Fibroblast of lung (primary cell): ENCODE measurements around the gene PLA2G4C.

ENCODE experiments used
- EZH2 ChIP-seq: IDR thresholded peaks from 2 replicates; pipeline ENCODE4 v1.5.1; 2012; ENCODE audit warnings: low read length, control low read depth, mild to moderate bottlenecking; ENCODE audit errors: missing control alignments
- TF ChIP-seq, protein P1 (sequence below), 2 donors: IDR thresholded peaks in 1 of 2; conservative IDR thresholded peaks in 1 of 2; 1 replicate in 1 of 2; 2 replicates in 1 of 2; pipeline ENCODE4 v1.5.1; 2011 to 2012; ENCODE audit warnings: low read length in 2 of 2, control low read depth in 1 of 2, inconsistent platforms in 1 of 2, low read depth in 1 of 2, mild to moderate bottlenecking in 1 of 2

DNA sequence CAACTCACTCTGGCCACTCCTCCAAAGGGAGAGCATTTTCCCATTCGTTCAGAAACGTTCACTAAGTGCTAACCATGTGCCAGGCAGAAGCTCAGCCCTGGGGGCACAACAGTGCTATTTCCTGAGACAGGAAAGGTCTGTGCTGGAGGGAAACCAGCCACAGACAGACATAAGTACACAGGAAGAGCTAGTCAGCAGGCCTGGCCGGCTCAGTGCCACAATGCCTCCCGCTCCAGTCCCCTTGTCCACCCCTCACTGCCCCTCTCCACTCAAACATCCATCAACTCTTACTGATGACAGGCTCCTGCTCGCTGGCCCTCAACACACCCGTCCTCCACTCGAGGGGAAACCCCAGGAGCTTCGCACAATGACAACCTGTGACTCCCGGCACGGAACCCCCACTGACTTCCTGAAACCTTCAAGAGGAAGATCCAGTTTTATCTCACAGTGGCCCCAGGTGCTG, 11.3 kb upstream of the PLA2G4C start:
- TF ChIP-seq, protein P1, sequence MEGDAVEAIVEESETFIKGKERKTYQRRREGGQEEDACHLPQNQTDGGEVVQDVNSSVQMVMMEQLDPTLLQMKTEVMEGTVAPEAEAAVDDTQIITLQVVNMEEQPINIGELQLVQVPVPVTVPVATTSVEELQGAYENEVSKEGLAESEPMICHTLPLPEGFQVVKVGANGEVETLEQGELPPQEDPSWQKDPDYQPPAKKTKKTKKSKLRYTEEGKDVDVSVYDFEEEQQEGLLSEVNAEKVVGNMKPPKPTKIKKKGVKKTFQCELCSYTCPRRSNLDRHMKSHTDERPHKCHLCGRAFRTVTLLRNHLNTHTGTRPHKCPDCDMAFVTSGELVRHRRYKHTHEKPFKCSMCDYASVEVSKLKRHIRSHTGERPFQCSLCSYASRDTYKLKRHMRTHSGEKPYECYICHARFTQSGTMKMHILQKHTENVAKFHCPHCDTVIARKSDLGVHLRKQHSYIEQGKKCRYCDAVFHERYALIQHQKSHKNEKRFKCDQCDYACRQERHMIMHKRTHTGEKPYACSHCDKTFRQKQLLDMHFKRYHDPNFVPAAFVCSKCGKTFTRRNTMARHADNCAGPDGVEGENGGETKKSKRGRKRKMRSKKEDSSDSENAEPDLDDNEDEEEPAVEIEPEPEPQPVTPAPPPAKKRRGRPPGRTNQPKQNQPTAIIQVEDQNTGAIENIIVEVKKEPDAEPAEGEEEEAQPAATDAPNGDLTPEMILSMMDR (conservative IDR thresholded peaks at IDR 0.05 in 1 of 2, IDR thresholded peaks at IDR 0.05 in 1 of 2; ENCODE audit: low read depth in 1 of 2, low read length in 2 of 2): no peak
- no peak for TF ChIP-seq EZH2
